H1 (cell line): Measurements from ENCODE around the gene GJD2.

Experiments used
- CEBPB ChIP-seq: IDR thresholded peaks from 2 replicates; pipeline ENCODE4 v1.6.1; 2012; ENCODE audit warnings: low read depth, low read length
- JUN ChIP-seq: IDR thresholded peaks from 2 replicates; pipeline ENCODE4 v1.6.1; 2011; ENCODE audit warnings: low read depth, mild to moderate bottlenecking, improper control_type of control experiment, low read length
- POLR2AphosphoS5 ChIP-seq: IDR thresholded peaks from 2 replicates; pipeline ENCODE4 v1.6.1; 2011; ENCODE audit warnings: low read depth, low read length
- RAD21 ChIP-seq, 2 experiments: IDR thresholded peaks in 1 of 2; conservative IDR thresholded peaks in 1 of 2; 2 replicates each; pipeline ENCODE4 v1.6.1; 2011; ENCODE audit warnings: low read depth in 2 of 2, low read length in 2 of 2, improper control_type of control experiment in 1 of 2, inconsistent platforms in 1 of 2, mild to moderate bottlenecking in 1 of 2, moderate library complexity in 1 of 2
- SP1 ChIP-seq: IDR thresholded peaks from 2 replicates; pipeline ENCODE4 v1.6.1; 2011; ENCODE audit warnings: low read depth, low read length
- ZNF274 ChIP-seq: IDR thresholded peaks from 2 replicates; pipeline ENCODE4 v1.7.0; 2012; ENCODE audit warnings: low read length, borderline replicate concordance; ENCODE audit errors: extremely low read depth
- TF ChIP-seq, protein P1 (sequence below), 3 experiments: IDR thresholded peaks; 1 replicate in 2 of 3; 2 replicates in 1 of 3; pipeline versions ENCODE4 v1.5.1 to v1.6.1; 2011; ENCODE audit warnings: low read length in 3 of 3, mild to moderate bottlenecking in 3 of 3, inconsistent platforms in 2 of 3, low read depth in 1 of 3, moderate library complexity in 1 of 3; ENCODE audit not compliant: insufficient read depth in 1 of 3; ENCODE audit errors: control extremely low read depth in 1 of 3

DNA sequence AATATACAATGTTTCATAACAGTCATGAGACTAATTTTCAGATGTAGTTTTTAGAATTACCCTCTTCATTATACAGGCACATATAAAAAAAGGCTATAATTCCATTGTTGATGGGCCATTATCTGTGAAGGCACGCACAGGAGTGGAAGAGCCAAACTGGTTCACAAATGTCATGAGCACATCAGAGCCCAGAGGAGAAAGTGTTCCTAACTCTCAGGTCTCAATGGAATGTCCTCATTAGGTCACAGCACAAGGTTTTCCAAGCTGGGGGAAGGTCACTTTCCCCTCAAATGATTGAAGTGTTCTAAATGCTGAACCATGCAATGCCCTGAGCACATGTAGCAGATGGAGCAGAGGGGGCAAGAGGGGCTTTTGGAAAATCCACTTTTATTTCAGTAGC, 41.2 kb downstream of the GJD2 start:
- TF ChIP-seq SP1: no peak
- no peak for TF ChIP-seq JUN
- TF ChIP-seq, protein P1, sequence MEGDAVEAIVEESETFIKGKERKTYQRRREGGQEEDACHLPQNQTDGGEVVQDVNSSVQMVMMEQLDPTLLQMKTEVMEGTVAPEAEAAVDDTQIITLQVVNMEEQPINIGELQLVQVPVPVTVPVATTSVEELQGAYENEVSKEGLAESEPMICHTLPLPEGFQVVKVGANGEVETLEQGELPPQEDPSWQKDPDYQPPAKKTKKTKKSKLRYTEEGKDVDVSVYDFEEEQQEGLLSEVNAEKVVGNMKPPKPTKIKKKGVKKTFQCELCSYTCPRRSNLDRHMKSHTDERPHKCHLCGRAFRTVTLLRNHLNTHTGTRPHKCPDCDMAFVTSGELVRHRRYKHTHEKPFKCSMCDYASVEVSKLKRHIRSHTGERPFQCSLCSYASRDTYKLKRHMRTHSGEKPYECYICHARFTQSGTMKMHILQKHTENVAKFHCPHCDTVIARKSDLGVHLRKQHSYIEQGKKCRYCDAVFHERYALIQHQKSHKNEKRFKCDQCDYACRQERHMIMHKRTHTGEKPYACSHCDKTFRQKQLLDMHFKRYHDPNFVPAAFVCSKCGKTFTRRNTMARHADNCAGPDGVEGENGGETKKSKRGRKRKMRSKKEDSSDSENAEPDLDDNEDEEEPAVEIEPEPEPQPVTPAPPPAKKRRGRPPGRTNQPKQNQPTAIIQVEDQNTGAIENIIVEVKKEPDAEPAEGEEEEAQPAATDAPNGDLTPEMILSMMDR (IDR thresholded peaks at IDR 0.05; ENCODE audit: control extremely low read depth in 1 of 3, insufficient read depth in 1 of 3, low read depth in 1 of 3, low read length in 3 of 3): no peak
- no peak for TF ChIP-seq POLR2AphosphoS5
- no peak for TF ChIP-seq ZNF274
- TF ChIP-seq CEBPB: no peak
- TF ChIP-seq RAD21 (IDR thresholded peaks at IDR 0.05 in 1 of 2, conservative IDR thresholded peaks at IDR 0.05 in 1 of 2; ENCODE audit: low read depth in 2 of 2, low read length in 2 of 2): no peak
